Natural killer cell (primary cell): ENCODE measurements around the gene SH3BP2. TPM values are rescaled to one million over a fixed set of nuclear protein-coding genes. Genes with fewer than 3 reads are reported as not detected.

Source experiments
- ATAC-seq, 3 donors: fragments of 150-1000 bp in 2 of 3; fragments of 200-7000 bp in 1 of 3; cut with Tn5 transposase; 1 replicate in 1 of 3; 2 replicates in 2 of 3; pipeline ENCODE4 v1.10.0; 2021; ENCODE audit warnings: mild to moderate bottlenecking in 2 of 3, moderate library complexity in 2 of 3
- DNase-seq, 2 donors: peaks; one replicate each; pipeline versions ENCODE4 v3.0.0 to v3.0.0-alpha.2; 2013 to 2021; ENCODE audit warnings: mixed read lengths in 1 of 2
- H3K27ac ChIP-seq: one replicate; pipeline ENCODE4 v1.5.1; 2013; ENCODE audit warnings: mild to moderate bottlenecking, low read length
- H3K27me3 ChIP-seq: one replicate; pipeline ENCODE4 v1.6.1; 2013; ENCODE audit warnings: low read length; ENCODE audit not compliant: control insufficient read depth, insufficient read depth
- H3K36me3 ChIP-seq: one replicate; pipeline ENCODE4 v1.6.1; 2013; ENCODE audit warnings: low read length; ENCODE audit not compliant: control insufficient read depth, insufficient read depth
- H3K4me1 ChIP-seq: one replicate; pipeline ENCODE4 v1.6.1; 2013; ENCODE audit warnings: low read length; ENCODE audit not compliant: control insufficient read depth, insufficient read depth
- H3K4me3 ChIP-seq: one replicate; pipeline ENCODE4 v1.5.1; 2013; ENCODE audit warnings: low read length
- H3K9me3 ChIP-seq: one replicate; pipeline ENCODE4 v1.6.1; 2013; ENCODE audit warnings: low read length; ENCODE audit not compliant: control insufficient read depth, insufficient read depth
- H3K27ac Mint-ChIP-seq, 2 donors: one replicate each; pipeline ENCODE4 v1.8.0; 2022; ENCODE audit warnings: mild to moderate bottlenecking in 2 of 2, mixed read lengths in 2 of 2, moderate library complexity in 1 of 2
- H3K27me3 Mint-ChIP-seq, 2 donors: one replicate each; pipeline ENCODE4 v1.8.0; 2022; ENCODE audit warnings: low read depth in 2 of 2, mixed read lengths in 2 of 2
- H3K36me3 Mint-ChIP-seq: one replicate; pipeline ENCODE4 v1.8.0; 2022; ENCODE audit warnings: mixed read lengths
- H3K4me1 Mint-ChIP-seq, 2 donors: one replicate each; pipeline ENCODE4 v1.8.0; 2022; ENCODE audit warnings: mixed read lengths in 2 of 2
- H3K4me3 Mint-ChIP-seq: one replicate; pipeline ENCODE4 v1.8.0; 2022; ENCODE audit warnings: mild to moderate bottlenecking, moderate library complexity, mixed read lengths
- H3K9me3 Mint-ChIP-seq, 2 donors: one replicate each; pipeline ENCODE4 v1.8.0; 2022; ENCODE audit warnings: mixed read lengths in 2 of 2
- WGBS: methylation state at CpG from one replicate; pipeline ENCODE4 v1.1.7; 2013; ENCODE audit warnings: missing lambda C conversion rate; ENCODE audit not compliant: insufficient coverage; 5-methylcytosine and 5-hydroxymethylcytosine counted together
- intact Hi-C: fragments of 100-400 bp; cut with micrococcal nuclease; formaldehyde crosslinking; loops from one replicate; pipeline ENCODE4 v1.14.2; 2022
- total RNA-seq, 4 donors: library from RNA; stranded (reverse); fragments of 120-200 nt in 1 of 4; gene quantifications; one replicate each; pipeline versions ENCODE4 v1.2.3 to v1.2.4, GENCODE V29; 2013 to 2022
- TF ChIP-seq, protein P1 (sequence below): fragments of 200-600 bp; IDR thresholded peaks from one replicate; pipeline ENCODE4 v1.8.0; 2022; ENCODE audit warnings: antibody characterized with exemption

SH3BP2 gene
- total RNA-seq, 3 donors from 2014 or later (not counting 1 experiment from before 2014, with no cell fraction given) = 213 to 283 (median 221) TPM

GRCh38 chr4:2750719-2751605, 41.9 kb upstream of the SH3BP2 start:
- no peak for DNase-seq
- no peak overlapping the region for H3K4me3 Mint-ChIP-seq
- no peaks in the 10 kb centered on the region for H3K27me3 ChIP-seq
- intact Hi-C loops = no loop called here
- no peak for ATAC-seq
- no peak overlapping the region for H3K4me3 ChIP-seq
- no peak overlapping the region for H3K27ac Mint-ChIP-seq
- WGBS = 94% methylated on average over 19 of the region's 19 CpGs
- no peaks in the 10 kb centered on the region for H3K27me3 Mint-ChIP-seq
- peaks cover 7% of the 10 kb centered on the region for H3K36me3 Mint-ChIP-seq
- peaks cover 7 to 39% of the 10 kb centered on the region in 2 donors for H3K4me1 Mint-ChIP-seq
- H3K27ac ChIP-seq = no peak overlapping the region
- peaks cover 32% of the 10 kb centered on the region for H3K4me1 ChIP-seq
- peaks cover 21% of the 10 kb centered on the region for H3K36me3 ChIP-seq
- H3K9me3 ChIP-seq = no peaks in the 10 kb centered on the region
- no peaks in the 10 kb centered on the region for H3K9me3 Mint-ChIP-seq
- TF ChIP-seq, protein P1, sequence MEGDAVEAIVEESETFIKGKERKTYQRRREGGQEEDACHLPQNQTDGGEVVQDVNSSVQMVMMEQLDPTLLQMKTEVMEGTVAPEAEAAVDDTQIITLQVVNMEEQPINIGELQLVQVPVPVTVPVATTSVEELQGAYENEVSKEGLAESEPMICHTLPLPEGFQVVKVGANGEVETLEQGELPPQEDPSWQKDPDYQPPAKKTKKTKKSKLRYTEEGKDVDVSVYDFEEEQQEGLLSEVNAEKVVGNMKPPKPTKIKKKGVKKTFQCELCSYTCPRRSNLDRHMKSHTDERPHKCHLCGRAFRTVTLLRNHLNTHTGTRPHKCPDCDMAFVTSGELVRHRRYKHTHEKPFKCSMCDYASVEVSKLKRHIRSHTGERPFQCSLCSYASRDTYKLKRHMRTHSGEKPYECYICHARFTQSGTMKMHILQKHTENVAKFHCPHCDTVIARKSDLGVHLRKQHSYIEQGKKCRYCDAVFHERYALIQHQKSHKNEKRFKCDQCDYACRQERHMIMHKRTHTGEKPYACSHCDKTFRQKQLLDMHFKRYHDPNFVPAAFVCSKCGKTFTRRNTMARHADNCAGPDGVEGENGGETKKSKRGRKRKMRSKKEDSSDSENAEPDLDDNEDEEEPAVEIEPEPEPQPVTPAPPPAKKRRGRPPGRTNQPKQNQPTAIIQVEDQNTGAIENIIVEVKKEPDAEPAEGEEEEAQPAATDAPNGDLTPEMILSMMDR = no peak

- 94% methylated on average over 4 of the region's 4 CpGs for WGBS
- ATAC-seq (no peak), DNase-seq (no peak)
- intact Hi-C loops = no loop called here
- Mint-ChIP-seq H3K36me3 (no peaks in the 10 kb centered on the region), H3K4me1 (peaks cover 7 to 40% of the 10 kb centered on the region in 2 donors), H3K4me3 (no peak overlapping the region), H3K9me3 (no peaks in the 10 kb centered on the region), H3K27me3 (no peaks in the 10 kb centered on the region), H3K27ac (no peak overlapping the region)
- H3K27me3 ChIP-seq = no peaks in the 10 kb centered on the region
- TF ChIP-seq, protein P1 = no peak
- no peak overlapping the region for H3K4me3 ChIP-seq
- no peak overlapping the region for H3K27ac ChIP-seq
- no peaks in the 10 kb centered on the region for H3K9me3 ChIP-seq
- H3K36me3 ChIP-seq = peaks cover 2% of the 10 kb centered on the region
- H3K4me1 ChIP-seq = peaks cover 18% of the 10 kb centered on the region
These were observed 39.4 kb upstream of the SH3BP2 start for GRCh38 chr4:2753436-2753835.

DNA sequence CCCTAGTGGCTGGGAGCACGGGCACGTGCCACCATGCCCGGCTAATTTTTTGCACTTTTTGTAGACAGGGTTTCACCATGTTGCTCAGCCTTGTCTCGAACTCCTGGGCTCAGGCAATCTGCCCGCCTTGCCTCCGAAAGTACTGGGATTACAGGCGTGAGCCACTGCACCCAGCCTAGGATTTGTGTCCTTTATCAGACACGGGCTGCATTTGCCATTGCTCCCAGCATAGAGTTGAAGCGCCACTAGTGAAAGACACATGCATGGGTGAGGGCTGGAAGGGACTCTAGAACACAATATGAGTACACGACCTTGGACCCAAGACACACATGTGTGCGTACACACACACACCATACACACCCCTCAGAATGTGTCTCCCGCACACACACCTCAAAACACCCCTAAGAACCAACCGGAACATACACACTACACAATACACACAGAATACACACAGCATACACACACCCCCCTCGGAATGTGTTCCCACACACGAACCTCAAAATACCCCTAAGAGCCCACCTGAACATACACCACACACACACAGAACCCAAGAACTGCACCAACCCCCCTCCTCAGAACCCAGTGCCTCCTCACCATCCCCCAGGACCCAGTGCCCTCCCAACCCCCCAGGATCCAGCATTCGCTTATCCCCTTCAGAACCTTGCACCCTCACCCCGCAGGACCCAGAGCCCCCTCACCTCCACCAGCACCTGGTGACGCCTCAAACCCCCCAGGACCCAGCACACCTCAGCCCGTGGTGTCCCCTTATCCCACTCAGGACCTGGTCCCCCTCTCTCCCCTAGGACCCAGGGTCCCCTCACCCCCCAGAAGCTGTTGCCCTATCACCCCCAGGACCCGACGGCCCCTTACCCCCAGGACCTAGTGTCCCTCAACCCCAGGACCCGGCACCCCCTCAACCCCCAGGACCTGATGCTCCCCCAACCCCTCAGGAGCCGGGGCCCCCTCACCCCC, 37.8 kb upstream of the SH3BP2 start:
- intact Hi-C loops = no loop called here
- TF ChIP-seq, protein P1 = no peak
- peak overlapping the region; percentile 37 for H3K27ac ChIP-seq
- H3K27ac Mint-ChIP-seq = peak overlapping the region; percentile 29 to 53
- H3K4me3 ChIP-seq = peak overlapping the region; percentile 64
- peaks cover 18% of the 10 kb centered on the region for H3K4me1 ChIP-seq
- H3K9me3 ChIP-seq = no peaks in the 10 kb centered on the region
- 58% methylated on average over 23 of the region's 23 CpGs for WGBS
- no peaks in the 10 kb centered on the region for H3K27me3 ChIP-seq
- no peak for DNase-seq
- H3K27me3 Mint-ChIP-seq = no peaks in the 10 kb centered on the region
- H3K4me3 Mint-ChIP-seq = peak overlapping the region; percentile 84
- no peaks in the 10 kb centered on the region for H3K36me3 Mint-ChIP-seq
- peaks cover 7 to 40% of the 10 kb centered on the region in 2 donors for H3K4me1 Mint-ChIP-seq
- H3K9me3 Mint-ChIP-seq = no peaks in the 10 kb centered on the region
- peaks cover 2% of the 10 kb centered on the region for H3K36me3 ChIP-seq
- no peak for ATAC-seq
